ENCODE results near the gene TLR1.

The TLR1 gene

DNA sequence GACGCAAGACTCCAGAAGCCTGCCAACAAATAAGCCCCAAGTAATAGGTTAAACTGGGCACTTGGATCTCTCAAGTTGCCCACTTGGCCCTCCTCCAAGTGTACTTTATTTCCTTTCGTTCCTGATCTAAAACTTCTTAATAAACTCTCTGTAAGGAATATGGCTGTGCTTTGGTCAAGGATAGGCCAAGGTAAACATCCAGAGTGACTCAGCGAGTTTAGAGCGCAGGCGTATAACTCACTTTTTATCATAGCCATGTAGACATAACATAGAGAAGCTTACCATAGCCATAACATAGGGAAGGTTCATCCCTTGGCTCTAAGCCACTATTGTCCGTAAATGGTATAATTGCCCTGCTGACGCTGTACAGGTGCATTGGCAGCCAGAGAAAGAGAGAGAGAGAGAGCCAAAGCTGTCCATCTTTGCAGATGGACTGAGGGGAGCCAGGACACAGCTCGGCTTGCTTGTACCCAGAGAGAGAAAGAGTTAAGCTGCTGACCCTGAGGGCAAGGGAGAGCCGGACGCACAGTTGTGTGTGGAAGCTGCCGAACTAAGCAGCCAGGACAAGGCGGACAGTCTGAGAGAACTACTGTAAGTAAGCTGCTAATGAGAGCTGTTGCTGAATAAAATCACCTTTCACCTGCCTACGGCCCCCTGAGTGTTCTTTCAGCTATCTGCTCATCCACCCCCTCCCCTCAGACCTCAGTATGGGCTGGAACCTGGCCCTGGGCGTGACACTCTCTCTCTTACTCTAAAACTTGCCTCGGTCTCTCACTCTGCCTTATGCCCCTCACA is 1.8 kb downstream of the TLR1 start:
- peaks cover 54 to 64% (median 61%) of the 10 kb centered on the region in 11 experiments for H3K9me3 ChIP-seq (replicated peaks in 1 of 11)
- H4K20me1 ChIP-seq = no peaks in the 10 kb centered on the region
- H3K4me2 ChIP-seq = peak overlapping the region in 10 of 11 experiments; percentile 28 to 98 (median 87); a peak in 16 of 22 replicates
- TF ChIP-seq Cebpa-rat (IDR thresholded peaks at IDR 0.05) = no peak
- H3K27ac ChIP-seq = peak overlapping the region in 10 of 11 experiments; percentile 34 to 94 (median 88); a peak in 16 of 22 replicates
- H3K36me3 ChIP-seq = peaks cover 54 to 58% (median 56%) of the 10 kb centered on the region in 11 experiments
- H3K4me3 ChIP-seq = peak overlapping the region; percentile 33 to 72 (median 64); a peak in 19 of 20 replicates
- peak overlapping the region in 4 of 11 experiments; percentile 82 to 93 (median 91); a peak in 7 of 22 replicates for H3K9ac ChIP-seq
- peaks cover 27 to 55% (median 31%) of the 10 kb centered on the region in 10 experiments for H3K4me1 ChIP-seq
- H3K27me3 ChIP-seq = no peaks in the 10 kb centered on the region

DNA sequence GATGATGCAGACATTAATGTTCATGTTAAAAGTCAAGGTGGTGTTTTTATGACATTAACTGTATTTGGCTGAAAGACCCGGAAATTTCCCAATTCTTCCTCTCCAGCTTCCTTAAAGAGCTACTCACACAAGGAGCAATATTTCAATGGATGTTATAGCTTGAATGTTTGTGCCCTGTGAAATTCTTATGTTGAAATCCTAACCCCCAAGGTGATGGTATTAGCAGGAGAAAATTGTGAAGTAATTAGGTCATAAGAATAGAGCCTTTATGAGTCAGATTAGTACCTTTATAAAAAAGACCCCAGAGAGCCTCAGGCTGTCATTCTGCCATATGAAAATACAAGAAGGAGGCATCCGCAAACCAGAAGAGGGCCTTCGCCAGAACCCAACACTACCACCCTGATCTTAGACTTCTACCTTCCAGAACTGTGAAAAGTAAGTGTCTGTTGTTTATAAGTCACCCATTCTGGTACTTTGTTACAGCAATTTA is 3.6 kb downstream of the TLR1 start:
- Histone ChIP-seq H3K4me2 (peak overlapping the region in 4 of 11 experiments; percentile 13 to 98 (median 94); a peak in 7 of 22 replicates), H3K36me3 (peaks cover 71 to 76% (median 73%) of the 10 kb centered on the region in 11 experiments), H3K27me3 (no peaks in the 10 kb centered on the region), H3K4me3 (peak overlapping the region in 5 of 10 experiments; percentile 61 to 72 (median 71); a peak in 6 of 20 replicates), H3K27ac (no peak overlapping the region), H3K9ac (no peak overlapping the region), H3K9me3 (replicated peaks in 1 of 11) (peaks cover 71 to 76% (median 74%) of the 10 kb centered on the region in 11 experiments), H4K20me1 (no peaks in the 10 kb centered on the region), H3K4me1 (peaks cover 18 to 57% (median 25%) of the 10 kb centered on the region in 10 experiments)
- no peak for TF ChIP-seq Cebpa-rat (IDR thresholded peaks at IDR 0.05)

DNA sequence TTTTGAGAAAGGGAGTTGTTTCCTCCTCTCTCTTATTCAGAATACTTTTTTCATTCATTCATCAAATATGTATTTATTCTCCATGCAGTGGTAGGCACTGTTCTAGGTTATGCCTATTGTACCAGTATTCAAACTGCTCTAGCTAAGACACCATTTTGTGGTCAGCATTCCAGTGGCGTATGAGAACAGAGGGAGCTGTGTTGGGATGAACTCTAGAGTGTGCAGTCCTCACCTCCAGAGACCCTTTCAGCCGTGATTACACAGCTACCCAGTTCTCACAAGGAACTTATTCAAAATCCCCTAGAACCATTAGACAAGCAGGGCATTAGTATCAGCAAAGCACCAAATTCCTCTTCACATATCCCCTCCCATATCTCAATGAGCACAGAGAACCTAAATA is 4.2 kb downstream of the TLR1 start:
- peaks cover 77 to 82% (median 79%) of the 10 kb centered on the region in 11 experiments for H3K36me3 ChIP-seq
- H3K27ac ChIP-seq = no peak overlapping the region; a peak in 1 of 22 replicates
- H3K4me1 ChIP-seq = peaks cover 12 to 60% (median 19%) of the 10 kb centered on the region in 10 experiments
- no peak overlapping the region for H3K9ac ChIP-seq
- TF ChIP-seq Cebpa-rat (IDR thresholded peaks at IDR 0.05) = no peak
- no peaks in the 10 kb centered on the region for H3K27me3 ChIP-seq
- H4K20me1 ChIP-seq = no peaks in the 10 kb centered on the region
- peak overlapping the region in 3 of 11 experiments; percentile 90 to 98 (median 97); a peak in 5 of 22 replicates for H3K4me2 ChIP-seq
- H3K4me3 ChIP-seq = peak overlapping the region in 3 of 10 experiments; percentile 0 to 72 (median 71); a peak in 2 of 20 replicates
- peaks cover 77 to 83% (median 80%) of the 10 kb centered on the region in 11 experiments for H3K9me3 ChIP-seq (replicated peaks in 1 of 11)

DNA sequence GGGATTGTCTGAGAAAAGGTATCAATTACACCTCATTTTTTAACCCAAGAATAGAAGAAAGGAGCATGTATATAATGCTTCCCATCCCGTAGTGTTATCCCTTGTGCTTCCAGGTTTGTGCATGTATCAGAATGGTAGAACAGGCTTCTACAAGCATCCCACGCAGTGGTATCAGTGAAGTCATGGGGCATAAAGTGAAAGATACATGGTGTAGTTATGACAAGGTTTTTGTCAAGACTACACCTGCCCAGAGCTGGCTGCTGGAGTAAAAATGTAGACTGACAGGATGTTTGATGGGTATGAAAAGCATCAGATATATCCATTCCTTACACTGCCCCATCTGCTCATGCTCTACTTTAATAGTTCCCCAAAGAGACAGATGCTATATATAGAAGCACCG is 9.5 kb downstream of the TLR1 start:
- Histone ChIP-seq H3K9me3 (replicated peaks in 1 of 11) (peaks cover 55 to 67% (median 62%) of the 10 kb centered on the region in 11 experiments), H3K4me2 (peak overlapping the region in 2 of 11 experiments; percentile 79 to 88; a peak in 5 of 22 replicates), H3K9ac (no peak overlapping the region), H3K4me3 (no peak overlapping the region; a peak in 1 of 20 replicates), H3K27ac (peak overlapping the region in 1 of 11 experiments; percentile 11; a peak in 1 of 22 replicates), H3K27me3 (no peaks in the 10 kb centered on the region), H4K20me1 (no peaks in the 10 kb centered on the region), H3K36me3 (peaks cover 50 to 73% (median 66%) of the 10 kb centered on the region in 11 experiments), H3K4me1 (peaks cover 18 to 80% (median 28%) of the 10 kb centered on the region in 10 experiments)
- no peak for TF ChIP-seq Cebpa-rat (IDR thresholded peaks at IDR 0.05)

DNA sequence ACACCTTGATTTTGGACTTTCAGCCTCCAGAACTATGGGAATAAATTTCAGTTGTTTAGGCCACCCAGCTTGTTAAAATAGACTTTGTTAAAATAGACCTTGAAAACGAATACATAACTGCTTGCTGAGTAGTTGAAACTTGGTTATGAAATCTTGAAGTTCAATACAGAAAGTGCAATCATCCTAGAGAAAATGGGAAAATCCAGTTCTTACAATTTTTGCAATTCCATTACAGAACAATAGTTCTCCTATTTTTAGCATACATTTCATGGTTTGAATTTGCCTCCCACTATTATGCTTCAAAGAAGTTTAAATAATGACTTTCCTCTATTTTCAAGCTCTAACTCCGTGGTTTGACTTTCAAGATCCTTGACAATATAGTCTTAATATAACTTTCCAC is 10.5 kb downstream of the TLR1 start:
- H3K27ac ChIP-seq = peak overlapping the region in 2 of 11 experiments; percentile 24 to 85; a peak in 3 of 22 replicates
- peaks cover 49 to 67% (median 61%) of the 10 kb centered on the region in 11 experiments for H3K9me3 ChIP-seq (replicated peaks in 1 of 11)
- no peak overlapping the region for H3K4me3 ChIP-seq
- H3K4me1 ChIP-seq = peaks cover 18 to 85% (median 36%) of the 10 kb centered on the region in 10 experiments
- peak overlapping the region in 3 of 11 experiments; percentile 79 to 88 (median 79); a peak in 5 of 22 replicates for H3K4me2 ChIP-seq
- H3K9ac ChIP-seq = no peak overlapping the region
- H3K36me3 ChIP-seq = peaks cover 39 to 66% (median 57%) of the 10 kb centered on the region in 11 experiments
- H3K27me3 ChIP-seq = no peaks in the 10 kb centered on the region
- H4K20me1 ChIP-seq = no peaks in the 10 kb centered on the region
- TF ChIP-seq Cebpa-rat (IDR thresholded peaks at IDR 0.05) = no peak

DNA sequence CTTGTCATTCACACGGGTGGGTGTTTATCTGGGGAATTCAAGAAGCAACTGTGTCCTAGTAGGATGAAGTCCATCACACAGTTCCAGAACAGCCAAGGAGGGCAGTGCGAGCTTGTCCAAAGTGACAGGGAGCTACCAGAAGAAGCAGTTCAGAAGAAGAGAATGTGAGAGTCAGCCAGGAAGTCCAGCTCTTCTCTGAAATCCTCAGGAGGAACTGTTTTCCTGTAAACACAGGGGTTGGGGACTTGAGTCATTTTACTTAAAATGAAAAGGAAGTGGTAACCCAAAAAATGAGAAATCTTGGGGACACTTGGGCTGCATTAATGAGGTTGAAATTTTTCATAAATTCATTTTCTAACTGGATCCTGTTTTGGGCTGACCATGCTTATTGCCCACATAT is 13.6 kb downstream of the TLR1 start:
- peak overlapping the region; percentile 69 to 90 (median 87) for H3K27ac ChIP-seq
- no peaks in the 10 kb centered on the region for H4K20me1 ChIP-seq
- H3K4me2 ChIP-seq = peak overlapping the region; percentile 71 to 88 (median 79)
- peaks cover 12 to 35% (median 26%) of the 10 kb centered on the region in 11 experiments for H3K36me3 ChIP-seq
- H3K27me3 ChIP-seq = no peaks in the 10 kb centered on the region
- TF ChIP-seq Cebpa-rat (IDR thresholded peaks at IDR 0.05) = no peak
- peaks cover 18 to 45% (median 33%) of the 10 kb centered on the region in 11 experiments for H3K9me3 ChIP-seq (replicated peaks in 1 of 11)
- peak overlapping the region in 8 of 10 experiments; percentile 8 to 38 (median 22); a peak in 9 of 20 replicates for H3K4me3 ChIP-seq
- peaks cover 29 to 98% (median 64%) of the 10 kb centered on the region in 10 experiments for H3K4me1 ChIP-seq
- H3K9ac ChIP-seq = peak overlapping the region; percentile 55 to 77 (median 71)

DNA sequence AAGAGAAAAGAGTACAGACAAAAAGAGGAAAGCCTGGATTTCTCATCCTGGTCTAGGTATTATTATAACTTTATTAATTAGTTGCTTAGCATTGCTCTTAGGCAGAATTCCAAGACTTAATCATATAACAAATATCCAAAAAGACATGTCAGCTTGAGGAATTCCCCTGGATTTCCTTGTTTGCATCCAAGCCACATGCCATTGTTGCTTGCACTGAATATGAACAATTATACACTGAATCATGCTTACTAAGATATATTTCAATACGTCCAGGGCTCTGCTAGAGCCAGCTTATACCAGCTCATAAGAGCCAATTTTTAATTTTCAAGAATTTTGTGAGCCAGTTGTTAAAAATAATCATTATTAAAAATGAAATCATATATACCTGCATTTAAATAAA is 16.3 kb downstream of the TLR1 start:
- no peak for TF ChIP-seq Cebpa-rat (IDR thresholded peaks at IDR 0.05)
- Histone ChIP-seq H3K9ac (no peak overlapping the region), H3K4me2 (peak overlapping the region in 7 of 11 experiments; percentile 22 to 88 (median 49); a peak in 10 of 22 replicates), H3K4me1 (peaks cover 49 to 97% (median 86%) of the 10 kb centered on the region in 10 experiments), H3K27me3 (no peaks in the 10 kb centered on the region), H3K36me3 (peaks cover 0 to 11% (median under 1%) of the 10 kb centered on the region in 11 experiments; a peak in 7 of 22 replicates), H3K27ac (peak overlapping the region in 7 of 11 experiments; percentile 1 to 93 (median 90); a peak in 14 of 22 replicates), H3K4me3 (no peak overlapping the region), H3K9me3 (replicated peaks in 1 of 11) (peaks cover 0 to 20% (median 12%) of the 10 kb centered on the region in 11 experiments; a peak in 18 of 22 replicates), H4K20me1 (no peaks in the 10 kb centered on the region)

DNA sequence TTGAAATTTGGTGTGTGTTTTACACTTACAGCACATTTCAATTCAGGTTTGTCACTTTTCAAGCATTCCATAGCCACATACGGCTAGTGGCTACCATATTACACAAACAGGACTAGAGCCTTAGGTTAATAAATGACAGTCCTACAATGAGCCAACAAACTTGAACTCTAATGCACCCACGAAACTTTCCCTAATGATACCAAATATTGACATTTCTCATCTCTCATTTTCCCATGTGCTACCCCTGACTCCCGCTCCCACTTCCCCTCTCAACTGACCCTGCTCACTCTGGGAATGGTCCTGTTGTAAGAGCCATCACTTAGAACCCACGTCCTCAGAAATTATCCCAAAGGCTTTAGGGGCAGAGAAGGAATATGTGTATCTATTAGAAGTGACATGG is 16.9 kb downstream of the TLR1 start:
- H3K36me3 ChIP-seq = peaks cover 0 to 11% (median 0%) of the 10 kb centered on the region in 11 experiments; a peak in 4 of 22 replicates
- H3K9me3 ChIP-seq (replicated peaks in 1 of 11) = peaks cover 0 to 20% (median 12%) of the 10 kb centered on the region in 11 experiments; a peak in 18 of 22 replicates
- H4K20me1 ChIP-seq = no peaks in the 10 kb centered on the region
- H3K4me1 ChIP-seq = peaks cover 50 to 97% (median 90%) of the 10 kb centered on the region in 10 experiments
- peak overlapping the region in 9 of 11 experiments; percentile 1 to 93 (median 45); a peak in 14 of 22 replicates for H3K27ac ChIP-seq
- TF ChIP-seq Cebpa-rat (IDR thresholded peaks at IDR 0.05) = no peak
- no peak overlapping the region for H3K9ac ChIP-seq
- H3K4me2 ChIP-seq = peak overlapping the region in 7 of 11 experiments; percentile 22 to 88 (median 49); a peak in 11 of 22 replicates
- no peaks in the 10 kb centered on the region for H3K27me3 ChIP-seq
- no peak overlapping the region for H3K4me3 ChIP-seq

All from BLaER1 treated with 17β-estradiol and CSF1 and Interleukin-3, amounts not matched to agents 10 nM and 100 nM (cell line).